Activated B cell treated with CpG ODN at 0.5 μM for 24 hours (primary cell): Measurements from ENCODE around the gene PRPH. TPM values are rescaled to one million over a fixed set of nuclear protein-coding genes. Genes with fewer than 3 reads are reported as not detected.

Source experiments
- ATAC-seq: fragments of 200-7000 bp; cut with Tn5 transposase; one replicate; pipeline ENCODE4 v1.10.0; 2021; ENCODE audit warnings: low read depth, mild to moderate bottlenecking, moderate library complexity
- CTCF ChIA-PET: fragments of 350-600 bp; sonication (Branson Sonifier 250); formaldehyde crosslinking; loops from one replicate; lab custom pipeline; 2021; ENCODE audit warnings: antibody characterized with exemption; lab: Charles Lee
- POLR2A ChIA-PET: fragments of 350-600 bp; sonication (Branson Sonifier 250); formaldehyde crosslinking; loops from one replicate; lab custom pipeline; 2021; ENCODE audit warnings: antibody characterized with exemption; lab: Charles Lee
- DNase-seq: peaks from one replicate; pipeline ENCODE4 v3.0.0; 2022
- H3K27ac Mint-ChIP-seq: one replicate; pipeline ENCODE4 v1.8.0; 2020; ENCODE audit warnings: mixed read lengths
- H3K27me3 Mint-ChIP-seq: one replicate; pipeline ENCODE4 v1.8.0; 2021; ENCODE audit warnings: mixed read lengths
- H3K36me3 Mint-ChIP-seq: one replicate; pipeline ENCODE4 v1.8.0; 2021; ENCODE audit warnings: low read depth, mixed read lengths
- H3K4me1 Mint-ChIP-seq: one replicate; pipeline ENCODE4 v1.8.0; 2021; ENCODE audit warnings: mixed read lengths
- H3K4me3 Mint-ChIP-seq: one replicate; pipeline ENCODE4 v1.8.0; 2020; ENCODE audit warnings: mild to moderate bottlenecking, mixed read lengths
- H3K9me3 Mint-ChIP-seq: one replicate; pipeline ENCODE4 v1.8.0; 2020; ENCODE audit warnings: mixed read lengths
- intact Hi-C: fragments of 100-400 bp; cut with micrococcal nuclease; formaldehyde crosslinking; loops from one replicate; pipeline ENCODE4 v1.15.1; 2024
- total RNA-seq: library from RNA; stranded (reverse); gene quantifications from 2 replicates; pipeline ENCODE4 v1.2.3, GENCODE V29; 2022
- TF ChIP-seq, protein P1 (sequence below): fragments of 200-600 bp; IDR thresholded peaks from one replicate; pipeline ENCODE4 v1.8.0; 2022; ENCODE audit warnings: antibody characterized with exemption, mild to moderate bottlenecking

PRPH gene
- total RNA-seq, 1 donor from 2014 or later: not detected

DNA sequence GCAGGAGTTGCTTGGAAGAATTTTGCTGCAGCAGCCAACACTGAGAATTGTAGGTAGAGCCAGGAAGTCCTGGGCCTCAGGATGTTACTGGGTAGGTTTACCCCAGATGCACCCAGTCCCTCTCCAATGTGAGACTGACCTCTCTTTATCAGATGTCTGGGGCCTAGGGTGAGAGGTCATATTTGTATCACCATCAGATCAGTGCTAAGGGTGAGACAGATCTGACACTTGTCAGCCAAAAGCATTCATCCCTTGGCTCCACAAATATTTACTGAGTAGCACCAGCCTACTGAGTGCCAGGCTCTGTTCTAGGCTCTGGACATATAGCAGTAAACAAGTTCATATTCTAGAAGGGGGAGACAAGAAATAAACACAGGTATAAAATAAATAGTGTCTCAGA, 32.4 kb downstream of the PRPH start:
- H3K4me1 Mint-ChIP-seq: peaks cover 11% of the 10 kb centered on the region
- CTCF ChIA-PET: no interaction called here

DNA sequence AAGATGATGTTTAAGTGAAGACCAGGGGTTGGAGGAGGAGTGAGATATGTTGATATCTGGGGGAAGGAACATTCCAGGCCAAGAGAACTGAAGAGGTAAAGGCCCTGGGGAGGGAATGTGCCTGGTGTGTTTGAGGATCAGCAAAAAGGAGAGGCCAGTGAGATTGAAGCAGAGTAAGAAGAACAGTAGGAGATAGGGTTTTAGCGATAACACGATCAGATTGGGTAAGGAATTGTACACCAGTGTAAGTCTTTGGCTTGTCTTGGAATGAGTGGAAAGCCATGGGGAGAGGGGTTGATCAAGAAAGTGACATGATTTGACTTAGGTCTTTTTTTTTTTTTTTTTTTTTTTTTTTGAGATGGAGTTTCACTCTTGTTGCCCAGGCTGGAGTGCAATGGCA, 32.9 kb downstream of the PRPH start:
- ChIA-PET CTCF (no interaction called here), POLR2A (interaction anchor here (0.7 kb wide), 1 partner anchor 19 kb away, joined by 6 read pairs; no protein-coding TSS in a partner anchor)
- peaks cover 15% of the 10 kb centered on the region for H3K27me3 Mint-ChIP-seq
- ATAC-seq (no peak), DNase-seq (no peak)
- intact Hi-C loops: no loop called here
- H3K27ac Mint-ChIP-seq: no peak overlapping the region
- peaks cover 12% of the 10 kb centered on the region for H3K4me1 Mint-ChIP-seq
- H3K36me3 Mint-ChIP-seq: no peaks in the 10 kb centered on the region
- no peaks in the 10 kb centered on the region for H3K9me3 Mint-ChIP-seq
- TF ChIP-seq, protein P1, sequence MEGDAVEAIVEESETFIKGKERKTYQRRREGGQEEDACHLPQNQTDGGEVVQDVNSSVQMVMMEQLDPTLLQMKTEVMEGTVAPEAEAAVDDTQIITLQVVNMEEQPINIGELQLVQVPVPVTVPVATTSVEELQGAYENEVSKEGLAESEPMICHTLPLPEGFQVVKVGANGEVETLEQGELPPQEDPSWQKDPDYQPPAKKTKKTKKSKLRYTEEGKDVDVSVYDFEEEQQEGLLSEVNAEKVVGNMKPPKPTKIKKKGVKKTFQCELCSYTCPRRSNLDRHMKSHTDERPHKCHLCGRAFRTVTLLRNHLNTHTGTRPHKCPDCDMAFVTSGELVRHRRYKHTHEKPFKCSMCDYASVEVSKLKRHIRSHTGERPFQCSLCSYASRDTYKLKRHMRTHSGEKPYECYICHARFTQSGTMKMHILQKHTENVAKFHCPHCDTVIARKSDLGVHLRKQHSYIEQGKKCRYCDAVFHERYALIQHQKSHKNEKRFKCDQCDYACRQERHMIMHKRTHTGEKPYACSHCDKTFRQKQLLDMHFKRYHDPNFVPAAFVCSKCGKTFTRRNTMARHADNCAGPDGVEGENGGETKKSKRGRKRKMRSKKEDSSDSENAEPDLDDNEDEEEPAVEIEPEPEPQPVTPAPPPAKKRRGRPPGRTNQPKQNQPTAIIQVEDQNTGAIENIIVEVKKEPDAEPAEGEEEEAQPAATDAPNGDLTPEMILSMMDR: no peak
- H3K4me3 Mint-ChIP-seq: no peak overlapping the region

More for the DNA sequence above, 32.4 kb downstream of the PRPH start:
- H3K27me3 Mint-ChIP-seq: peaks cover 10% of the 10 kb centered on the region
- POLR2A ChIA-PET: no interaction called here
- DNase-seq (no peak), ATAC-seq (no peak)
- no peak overlapping the region for H3K4me3 Mint-ChIP-seq
- intact Hi-C loops: no loop called here
- TF ChIP-seq, protein P1: no peak
- no peaks in the 10 kb centered on the region for H3K36me3 Mint-ChIP-seq
- no peak overlapping the region for H3K27ac Mint-ChIP-seq
- no peaks in the 10 kb centered on the region for H3K9me3 Mint-ChIP-seq

DNA sequence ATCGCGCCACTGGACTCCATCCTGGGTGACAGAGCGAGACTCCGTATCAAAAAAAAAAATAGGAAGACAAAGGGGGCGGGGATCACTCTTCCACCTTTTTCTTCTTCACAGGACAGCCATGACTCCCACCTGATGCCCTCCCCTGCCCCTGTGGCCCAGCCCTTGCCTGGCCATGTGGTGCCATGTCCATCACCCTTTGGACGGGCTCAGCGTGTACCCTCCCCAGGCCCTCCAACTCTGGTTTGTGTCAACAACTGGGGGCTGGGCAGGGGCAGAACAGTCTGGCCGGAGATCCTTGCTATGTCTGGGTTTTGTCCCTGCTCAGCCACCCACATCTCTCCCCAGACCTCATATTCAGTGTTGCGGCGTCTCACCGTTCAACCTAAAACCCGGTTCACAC, 33.9 kb downstream of the PRPH start:
- POLR2A ChIA-PET: no interaction called here
- CTCF ChIA-PET: no interaction called here

DNA sequence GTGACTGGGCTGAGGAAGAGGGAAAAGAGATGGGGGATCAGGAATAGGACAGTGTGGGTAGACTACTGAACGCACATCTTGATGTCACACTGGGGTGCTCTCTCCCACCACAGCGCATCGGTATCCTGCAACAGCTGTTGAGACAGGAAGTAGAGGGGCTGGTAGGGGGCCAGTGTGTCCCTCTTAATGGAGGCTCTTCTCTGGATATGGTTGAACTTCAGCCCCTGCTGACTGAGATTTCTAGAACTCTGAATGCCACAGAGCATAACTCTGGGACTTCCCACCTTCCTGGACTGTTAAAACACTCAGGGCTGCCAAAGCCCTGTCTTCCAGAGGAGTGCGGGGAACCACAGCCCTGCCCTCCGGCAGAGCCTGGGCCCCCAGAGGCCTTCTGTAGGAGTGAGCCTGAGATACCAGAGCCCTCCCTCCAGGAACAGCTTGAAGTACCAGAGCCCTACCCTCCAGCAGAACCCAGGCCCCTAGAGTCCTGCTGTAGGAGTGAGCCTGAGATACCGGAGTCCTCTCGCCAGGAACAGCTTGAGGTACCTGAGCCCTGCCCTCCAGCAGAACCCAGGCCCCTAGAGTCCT, 35.2 kb downstream of the PRPH start:
- DNase-seq (no peak), ATAC-seq (no peak)
- ChIA-PET CTCF (interaction anchor here (4.4 kb wide), 1 partner anchor 13 kb away, joined by 28 read pairs; no protein-coding TSS in a partner anchor), POLR2A (interaction anchor here (0.7 kb wide), 1 partner anchor 116 kb away, joined by 5 read pairs; no protein-coding TSS in a partner anchor)
- no peaks in the 10 kb centered on the region for H3K36me3 Mint-ChIP-seq
- TF ChIP-seq, protein P1: no peak
- peaks cover 26% of the 10 kb centered on the region for H3K27me3 Mint-ChIP-seq
- intact Hi-C loops: no loop called here
- H3K4me3 Mint-ChIP-seq: no peak overlapping the region
- H3K9me3 Mint-ChIP-seq: no peaks in the 10 kb centered on the region
- no peak overlapping the region for H3K27ac Mint-ChIP-seq
- H3K4me1 Mint-ChIP-seq: peaks cover 10% of the 10 kb centered on the region

More for the DNA sequence above, 33.9 kb downstream of the PRPH start:
- Mint-ChIP-seq H3K4me3 (no peak overlapping the region), H3K27me3 (peaks cover 19% of the 10 kb centered on the region), H3K36me3 (no peaks in the 10 kb centered on the region), H3K9me3 (no peaks in the 10 kb centered on the region), H3K4me1 (peaks cover 8% of the 10 kb centered on the region), H3K27ac (no peak overlapping the region)
- ATAC-seq (no peak), DNase-seq (no peak)
- TF ChIP-seq, protein P1: no peak
- intact Hi-C loops: no loop called here

DNA sequence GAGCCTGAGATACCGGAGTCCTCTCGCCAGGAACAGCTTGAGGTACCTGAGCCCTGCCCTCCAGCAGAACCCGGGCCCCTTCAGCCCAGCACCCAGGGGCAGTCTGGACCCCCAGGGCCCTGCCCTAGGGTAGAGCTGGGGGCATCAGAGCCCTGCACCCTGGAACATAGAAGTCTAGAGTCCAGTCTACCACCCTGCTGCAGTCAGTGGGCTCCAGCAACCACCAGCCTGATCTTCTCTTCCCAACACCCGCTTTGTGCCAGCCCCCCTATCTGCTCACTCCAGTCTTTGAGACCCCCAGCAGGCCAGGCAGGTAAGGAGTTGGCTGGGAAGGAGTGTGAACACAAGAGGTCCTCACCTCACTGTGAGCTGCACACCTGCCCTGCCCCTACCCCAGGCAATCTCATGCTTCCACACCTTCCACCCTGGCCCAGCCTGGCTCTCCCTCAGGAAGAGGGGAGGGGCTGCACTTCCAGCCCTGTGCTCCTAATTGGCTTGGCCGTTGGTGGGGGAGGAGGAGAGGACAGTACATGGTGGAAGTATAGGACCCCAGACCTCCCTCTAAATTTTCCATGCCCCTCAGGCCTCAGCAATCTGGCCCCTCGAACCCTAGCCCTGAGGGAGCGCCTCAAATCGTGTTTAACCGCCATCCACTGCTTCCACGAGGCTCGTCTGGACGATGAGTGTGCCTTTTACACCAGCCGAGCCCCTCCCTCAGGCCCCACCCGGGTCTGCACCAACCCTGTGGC, 35.9 kb downstream of the PRPH start:
- intact Hi-C loops: no loop called here
- Mint-ChIP-seq H3K4me1 (peaks cover 15% of the 10 kb centered on the region), H3K27ac (no peak overlapping the region), H3K4me3 (no peak overlapping the region), H3K9me3 (no peaks in the 10 kb centered on the region), H3K27me3 (peaks cover 33% of the 10 kb centered on the region), H3K36me3 (no peaks in the 10 kb centered on the region)
- no peak for DNase-seq
- CTCF ChIA-PET: interaction anchor here (0.7 to 8.9 kb wide), 10 partner anchors 8 to 292 kb away, joined by 3 to 59 read pairs (median 8); partner anchors contain the start of genes DNAJC22, PRPF40B and TROAP
- TF ChIP-seq, protein P1: no peak
- no peak for ATAC-seq
- POLR2A ChIA-PET: interaction anchor here (0.5 to 0.7 kb wide), 2 partner anchors 117 to 191 kb away, joined by 3 to 5 read pairs; no protein-coding TSS in a partner anchor
